ENCODE data around the gene SNX17. TPM values are rescaled to one million over a fixed set of nuclear protein-coding genes. Genes with fewer than 3 reads are reported as not detected.
"Not testable (repeated sequence)": the region's sequence is repeated elsewhere in the genome, so short reads cannot be mapped to it uniquely, and the experiment has no call there.

Gene SNX17
- polyA plus RNA-seq, 4 donors, result 92.7 to 112 (median 102) TPM

GRCh38 chr2:27390822-27391679 lies 20.6 kb downstream of the SNX17 start:
- DNase-seq (ENCODE audit: low read depth in 4 of 4, low spot score in 3 of 4), result no peak

- no peak for DNase-seq (ENCODE audit: low read depth in 4 of 4, low spot score in 3 of 4)
Observed at GRCh38 chr2:27393225-27393624, 22.8 kb downstream of the SNX17 start.

- no peak for DNase-seq (ENCODE audit: low read depth in 4 of 4, low spot score in 3 of 4)
Observed at GRCh38 chr2:27398962-27399361, 28.5 kb downstream of the SNX17 start.

- DNase-seq (ENCODE audit: low read depth in 4 of 4, low spot score in 3 of 4), result no peak
Observed at GRCh38 chr2:27400348-27401135, 30.1 kb downstream of the SNX17 start.

GRCh38 chr2:27407798-27408491 lies 37.5 kb downstream of the SNX17 start:
- DNase-seq (ENCODE audit: low read depth in 4 of 4, low spot score in 3 of 4), result no peak

GRCh38 chr2:27408601-27409320 lies 38.3 kb downstream of the SNX17 start:
- no peak for DNase-seq (ENCODE audit: low read depth in 4 of 4, low spot score in 3 of 4)

GRCh38 chr2:27409321-27410073 lies 39.1 kb downstream of the SNX17 start, which contains the start of gene PPM1G:
Gene PPM1G, minus strand, starts transcription at chr2:27409591. Its CDS starts 169 bp downstream, at chr2:27409422.
- DNase-seq (ENCODE audit: low read depth in 4 of 4, low spot score in 3 of 4), result peak; percentile 83 to 88 (median 86)

GRCh38 chr2:27412419-27413152 lies 42.2 kb downstream of the SNX17 start:
- DNase-seq (ENCODE audit: low read depth in 4 of 4, low spot score in 3 of 4), result no peak

GRCh38 chr2:27416151-27416550 lies 45.7 kb downstream of the SNX17 start:
- DNase-seq (ENCODE audit: low read depth in 4 of 4, low spot score in 3 of 4), result no peak

- DNase-seq (ENCODE audit: low read depth in 4 of 4, low spot score in 3 of 4), result no peak
Observed at GRCh38 chr2:27420996-27421395, 50.6 kb downstream of the SNX17 start.

- no peak for DNase-seq (ENCODE audit: low read depth in 4 of 4, low spot score in 3 of 4)
Observed at GRCh38 chr2:27421660-27422250, 51.3 kb downstream of the SNX17 start.

GRCh38 chr2:27422958-27423357 lies 52.5 kb downstream of the SNX17 start:
- no peak for DNase-seq (ENCODE audit: low read depth in 4 of 4, low spot score in 3 of 4)

- DNase-seq (ENCODE audit: low read depth in 4 of 4, low spot score in 3 of 4), result not testable (repeated sequence)
Observed at GRCh38 chr2:27425039-27425438, 54.6 kb downstream of the SNX17 start.

Other genes starting within 250 kb of the SNX17 start
- 1 to 10 TPM in 2 of 4 donors, under 1 TPM in 2; 0.46 to 1.5 (median 0.95) TPM for gene ABHD1, start 246.8 kb upstream of the SNX17 start, polyA plus RNA-seq (ENCODE audit: insufficient read length in 4 of 4)
- 10 to 100 TPM; 44.2 to 58.7 (median 47.3) TPM for gene PREB, start 236.0 kb upstream of the SNX17 start, polyA plus RNA-seq (ENCODE audit: insufficient read length in 4 of 4)
- not detected for gene PRR30, start 231.2 kb upstream of the SNX17 start, polyA plus RNA-seq (ENCODE audit: insufficient read length in 4 of 4)
- gene TCF23, start 221.6 kb upstream of the SNX17 start, polyA plus RNA-seq (ENCODE audit: insufficient read length in 4 of 4), result 1 to 10 TPM in 1 of 4 donors, under 1 TPM in 3; 0.59 to 3.2 (median 0.75) TPM
- gene ATRAID, start 158.6 kb upstream of the SNX17 start, polyA plus RNA-seq (ENCODE audit: insufficient read length in 4 of 4), result 100 to 1,000 TPM; 142 to 162 (median 153) TPM
- 10 to 100 TPM; 19.9 to 48.4 (median 35.2) TPM for gene SLC5A6, start 158.3 kb upstream of the SNX17 start, polyA plus RNA-seq (ENCODE audit: insufficient read length in 4 of 4)
- 10 to 100 TPM; 33.7 to 61.4 (median 43.1) TPM for gene CAD, start 153.2 kb upstream of the SNX17 start, polyA plus RNA-seq (ENCODE audit: insufficient read length in 4 of 4)
- gene SLC30A3, start 107.6 kb upstream of the SNX17 start, polyA plus RNA-seq (ENCODE audit: insufficient read length in 4 of 4), result 1 to 10 TPM in 3 of 4 donors, under 1 TPM in 1; 0.98 to 8.7 (median 5.3) TPM
- gene DNAJC5G, start 95.2 kb upstream of the SNX17 start, polyA plus RNA-seq (ENCODE audit: insufficient read length in 4 of 4), result 1 to 10 TPM in 1 of 4 donors, under 1 TPM in 3; 0.18 to 1.7 (median 0.46) TPM
- gene TRIM54, start 88.2 kb upstream of the SNX17 start, polyA plus RNA-seq (ENCODE audit: insufficient read length in 4 of 4), result 1 to 10 TPM in 3 of 4 donors, under 1 TPM in 1; 0.07 to 6.4 (median 3.9) TPM
- gene UCN, start 62.2 kb upstream of the SNX17 start, polyA plus RNA-seq (ENCODE audit: insufficient read length in 4 of 4), result 1 to 10 TPM in 2 of 4 donors, under 1 TPM in 2; 0.53 to 1.3 (median 0.88) TPM
- gene MPV17, start 47.5 kb upstream of the SNX17 start, polyA plus RNA-seq (ENCODE audit: insufficient read length in 4 of 4), result 10 to 100 TPM; 72.0 to 89.4 (median 81.4) TPM
- gene GTF3C2, start 13.9 kb upstream of the SNX17 start, polyA plus RNA-seq (ENCODE audit: insufficient read length in 4 of 4), result 10 to 100 TPM; 50.5 to 77.6 (median 70.3) TPM
- 10 to 100 TPM; 37.5 to 59.3 (median 48.2) TPM for gene EIF2B4, start 278 bp upstream of the SNX17 start, polyA plus RNA-seq (ENCODE audit: insufficient read length in 4 of 4)
- 10 to 100 TPM; 13.3 to 22.4 (median 15.2) TPM for gene ZNF513, start 10.1 kb downstream of the SNX17 start, polyA plus RNA-seq (ENCODE audit: insufficient read length in 4 of 4)
- 10 to 100 TPM; 68.7 to 96.4 (median 94.3) TPM for gene PPM1G, start 39.0 kb downstream of the SNX17 start, polyA plus RNA-seq (ENCODE audit: insufficient read length in 4 of 4)
- 100 to 1,000 TPM; 123 to 164 (median 134) TPM for gene NRBP1, start 58.0 kb downstream of the SNX17 start, polyA plus RNA-seq (ENCODE audit: insufficient read length in 4 of 4)
- gene KRTCAP3, start 71.8 kb downstream of the SNX17 start, polyA plus RNA-seq (ENCODE audit: insufficient read length in 4 of 4), result 1 to 10 TPM; 2.7 to 8.3 (median 6.5) TPM
- 10 to 100 TPM; 32.9 to 61.0 (median 45.3) TPM for gene IFT172, start 119.1 kb downstream of the SNX17 start, polyA plus RNA-seq (ENCODE audit: insufficient read length in 4 of 4)
- 10 to 100 TPM in 1 of 4 donors, 1 to 10 TPM in 3; 7.0 to 11.5 (median 8.1) TPM for gene FNDC4, start 124.6 kb downstream of the SNX17 start, polyA plus RNA-seq (ENCODE audit: insufficient read length in 4 of 4)
- gene GCKR, start 126.2 kb downstream of the SNX17 start, polyA plus RNA-seq (ENCODE audit: insufficient read length in 4 of 4), result under 1 TPM in 3 of 4 donors, not detected in 1; 0.14 to 0.18 (median 0.16) TPM
- 10 to 100 TPM; 63.2 to 85.5 (median 76.7) TPM for gene ZNF512, start 212.4 kb downstream of the SNX17 start, polyA plus RNA-seq (ENCODE audit: insufficient read length in 4 of 4)

Measured in left renal pelvis (tissue), 4 donors.